Right renal cortex interstitium (tissue), 3 donors: ENCODE data around the gene CNOT3. TPM values are rescaled to one million over a fixed set of nuclear protein-coding genes. Genes with fewer than 3 reads are reported as not detected.
A peak's percentile ranks its signal among the peaks of the same experiment; 100 is the strongest.
"Not testable (repeated sequence)": the region's sequence is repeated elsewhere in the genome, so short reads cannot be mapped to it uniquely, and the experiment has no call there.

Experiments used
- DNase-seq, 3 donors: peaks; one replicate each; pipeline ENCODE4 v3.0.0-alpha.2; 2013; ENCODE audit warnings: low read depth in 3 of 3, low spot score in 2 of 3
- polyA plus RNA-seq, 3 donors: library from polyadenylated mRNA; unstranded; fragments of 120-200 nt; gene quantifications; one replicate each; pipeline ENCODE4 v1.2.1, GENCODE V29; 2013; ENCODE audit not compliant: insufficient read length in 3 of 3

The CNOT3 gene
- polyA plus RNA-seq, 3 donors, result 64.7 to 74.7 (median 70.8) TPM

GRCh38 chr19:54189735-54190502, 52.4 kb downstream of the CNOT3 start:
- DNase-seq, result peak; percentile 100

- DNase-seq, result peak; percentile 97 to 99 (median 97)
Measured at GRCh38 chr19:54190503-54191010, 53.0 kb downstream of the CNOT3 start.

- DNase-seq, result peak in 2 of 3 donors; percentile 82 to 88
Measured at GRCh38 chr19:54191011-54191810, 53.6 kb downstream of the CNOT3 start, which contains the start of gene TSEN34. Gene TSEN34, plus strand, starts transcription at chr19:54191308. Its CDS starts 57 bp downstream, at chr19:54191365.

GRCh38 chr19:54191811-54192453, 54.4 kb downstream of the CNOT3 start:
- no peak for DNase-seq

GRCh38 chr19:54193011-54193410, 55.4 kb downstream of the CNOT3 start:
- DNase-seq, result no peak

- DNase-seq, result not testable (repeated sequence)
Measured at GRCh38 chr19:54194463-54194862, 56.9 kb downstream of the CNOT3 start.

GRCh38 chr19:54196536-54196935, 59.0 kb downstream of the CNOT3 start:
- no peak for DNase-seq

- no peak for DNase-seq
Measured at GRCh38 chr19:54197121-54197520, 59.6 kb downstream of the CNOT3 start.

- no peak for DNase-seq
Measured at GRCh38 chr19:54199401-54199800, 61.8 kb downstream of the CNOT3 start.

- no peak for DNase-seq
Measured at GRCh38 chr19:54201172-54201701, 63.7 kb downstream of the CNOT3 start.

- no peak for DNase-seq
Measured at GRCh38 chr19:54201980-54202379, 64.4 kb downstream of the CNOT3 start.

- no peak for DNase-seq
Measured at GRCh38 chr19:54203151-54203611, 65.6 kb downstream of the CNOT3 start.

- DNase-seq, result no peak
Measured at GRCh38 chr19:54204767-54205468, 67.4 kb downstream of the CNOT3 start.

Other genes starting within 250 kb of the CNOT3 start
- gene CACNG7, start 228.5 kb upstream of the CNOT3 start, polyA plus RNA-seq, result under 1 TPM; 0.50 to 0.89 (median 0.68) TPM
- gene CACNG8, start 174.8 kb upstream of the CNOT3 start, polyA plus RNA-seq, result under 1 TPM; 0.17 to 0.21 (median 0.20) TPM
- under 1 TPM; 0.44 to 0.74 (median 0.71) TPM for gene CACNG6, start 146.1 kb upstream of the CNOT3 start, polyA plus RNA-seq
- under 1 TPM in 2 of 3 donors, not detected in 1; 0.23 to 0.42 TPM for gene VSTM1, start 73.9 kb upstream of the CNOT3 start, polyA plus RNA-seq
- gene TARM1, start 56.4 kb upstream of the CNOT3 start, polyA plus RNA-seq, result not detected
- gene OSCAR, start 37.0 kb upstream of the CNOT3 start, polyA plus RNA-seq, result under 1 TPM; 0.11 to 0.20 (median 0.18) TPM
- 100 to 1,000 TPM in 1 of 3 donors, 10 to 100 TPM in 2; 87.3 to 113 (median 96.6) TPM for gene NDUFA3, start 34.9 kb upstream of the CNOT3 start, polyA plus RNA-seq
- 10 to 100 TPM; 11.9 to 13.8 (median 12.3) TPM for gene TFPT, start 22.1 kb upstream of the CNOT3 start, polyA plus RNA-seq
- 10 to 100 TPM; 70.4 to 75.2 (median 72.5) TPM for gene PRPF31, start 22.0 kb upstream of the CNOT3 start, polyA plus RNA-seq
- 1 to 10 TPM; 7.3 to 7.6 (median 7.6) TPM for gene LENG1, start 22.0 kb downstream of the CNOT3 start, polyA plus RNA-seq
- 10 to 100 TPM; 23.0 to 33.2 (median 25.3) TPM for gene TMC4, start 35.4 kb downstream of the CNOT3 start, polyA plus RNA-seq
- 10 to 100 TPM; 44.6 to 60.5 (median 54.0) TPM for gene MBOAT7, start 51.8 kb downstream of the CNOT3 start, polyA plus RNA-seq
- 10 to 100 TPM; 41.3 to 49.2 (median 42.1) TPM for gene TSEN34, start 53.5 kb downstream of the CNOT3 start, polyA plus RNA-seq
- gene RPS9, start 63.1 kb downstream of the CNOT3 start, polyA plus RNA-seq, result 1,000 to 10,000 TPM; 1,272 to 1,378 (median 1,292) TPM
- 1 to 10 TPM in 1 of 3 donors, under 1 TPM in 2; 0.74 to 1.1 (median 1.00) TPM for gene LILRB3, start 85.2 kb downstream of the CNOT3 start, polyA plus RNA-seq
- gene LILRA6, start 105.0 kb downstream of the CNOT3 start, polyA plus RNA-seq, result under 1 TPM; 0.37 to 0.42 (median 0.39) TPM
- gene LILRB5, start 119.5 kb downstream of the CNOT3 start, polyA plus RNA-seq, result 1 to 10 TPM; 1.3 to 1.5 (median 1.4) TPM
- 1 to 10 TPM in 2 of 3 donors, under 1 TPM in 1; 0.85 to 1.2 (median 1.1) TPM for gene LILRB2, start 143.3 kb downstream of the CNOT3 start, polyA plus RNA-seq
- gene LILRA5, start 175.4 kb downstream of the CNOT3 start, polyA plus RNA-seq, result under 1 TPM; 0.23 to 0.62 (median 0.31) TPM
- gene LILRA4, start 201.4 kb downstream of the CNOT3 start, polyA plus RNA-seq, result under 1 TPM in 2 of 3 donors, not detected in 1; 0.14 to 0.29 TPM
- 1 to 10 TPM; 3.1 to 5.1 (median 3.7) TPM for gene LAIR1, start 227.2 kb downstream of the CNOT3 start, polyA plus RNA-seq